ENCODE data around the gene NRG2.

Gene NRG2

DNA sequence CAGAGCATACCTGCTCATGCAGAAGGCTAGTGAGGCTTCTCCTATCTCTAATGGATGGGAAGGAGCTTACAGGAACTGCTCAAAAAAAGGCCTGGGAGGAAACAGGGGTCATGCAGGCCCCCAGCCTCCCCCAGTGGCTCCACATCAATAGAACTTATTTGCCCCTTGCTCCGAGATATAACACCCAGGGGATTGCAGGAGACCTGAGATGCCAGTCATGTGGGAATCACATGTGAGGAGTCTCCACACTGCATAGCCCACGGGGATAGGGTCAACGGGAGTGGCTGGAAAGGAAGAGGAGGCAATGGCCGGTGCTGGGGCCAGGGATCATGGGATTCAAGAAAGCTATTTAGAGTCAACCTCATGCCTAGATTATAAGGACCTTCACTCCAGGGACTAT is 76.2 kb downstream of the NRG2 start:
- FAIRE-seq: no peak

DNA sequence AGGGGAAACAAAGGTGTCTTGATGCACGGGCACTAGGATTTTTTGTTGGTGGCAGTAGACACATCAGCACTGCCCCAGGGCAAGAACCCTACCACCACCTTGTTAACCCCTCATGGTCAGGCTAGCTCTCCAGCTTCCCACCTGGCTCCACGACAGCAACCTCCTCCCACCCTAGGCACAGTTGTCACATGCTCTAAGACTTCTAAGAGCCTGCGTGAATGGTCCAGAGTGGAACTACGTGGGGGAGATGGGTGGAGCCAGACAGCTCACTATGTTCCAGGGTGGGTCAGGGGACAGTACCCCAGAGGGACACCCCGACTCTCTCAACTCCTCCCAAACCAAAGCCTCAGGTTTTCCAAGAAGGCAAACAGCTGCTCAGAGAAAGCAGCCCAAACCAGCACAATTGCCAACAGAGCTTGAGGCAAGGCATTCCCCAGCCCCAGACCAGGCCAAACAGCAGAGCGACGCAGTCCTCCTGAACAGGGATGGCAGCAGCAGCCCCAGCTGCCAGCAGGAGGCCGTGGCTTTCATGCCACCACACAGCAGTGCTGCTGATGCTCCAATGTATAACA is 78.0 kb downstream of the NRG2 start:
- FAIRE-seq: no peak

DNA sequence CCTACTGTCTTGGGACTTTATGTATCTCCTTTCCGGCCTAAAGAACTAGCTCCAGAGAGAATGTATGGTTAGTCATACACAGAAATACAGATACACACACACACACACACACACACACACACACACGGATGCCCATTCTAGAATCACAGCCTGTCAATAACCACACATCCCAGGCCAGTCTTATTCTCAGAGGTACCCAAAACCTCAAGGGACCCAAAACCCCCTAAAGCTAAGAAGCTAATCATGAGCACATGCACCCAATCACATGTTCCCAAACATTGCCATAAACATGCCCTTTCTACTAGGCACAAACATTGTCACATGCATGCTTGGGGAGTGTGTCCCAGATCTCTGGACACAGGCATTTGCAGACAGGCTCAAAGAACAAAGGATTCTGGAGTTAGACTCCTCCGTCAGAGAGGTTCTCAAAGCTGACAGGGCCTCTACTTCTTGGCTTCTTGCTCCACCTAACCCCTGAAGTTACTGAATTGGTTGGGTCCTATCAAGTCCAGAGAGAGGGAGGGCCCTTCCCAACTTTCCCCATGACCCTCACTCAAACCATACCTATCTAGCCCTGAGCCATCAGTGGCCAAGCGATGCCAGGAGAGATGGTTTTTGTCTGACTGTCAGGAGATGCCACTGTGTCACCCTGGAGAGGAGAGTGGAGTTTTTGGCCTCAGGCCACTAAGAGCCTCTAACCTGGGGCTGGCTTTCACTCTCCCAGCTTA is 78.7 kb downstream of the NRG2 start:
- no peak for FAIRE-seq

DNA sequence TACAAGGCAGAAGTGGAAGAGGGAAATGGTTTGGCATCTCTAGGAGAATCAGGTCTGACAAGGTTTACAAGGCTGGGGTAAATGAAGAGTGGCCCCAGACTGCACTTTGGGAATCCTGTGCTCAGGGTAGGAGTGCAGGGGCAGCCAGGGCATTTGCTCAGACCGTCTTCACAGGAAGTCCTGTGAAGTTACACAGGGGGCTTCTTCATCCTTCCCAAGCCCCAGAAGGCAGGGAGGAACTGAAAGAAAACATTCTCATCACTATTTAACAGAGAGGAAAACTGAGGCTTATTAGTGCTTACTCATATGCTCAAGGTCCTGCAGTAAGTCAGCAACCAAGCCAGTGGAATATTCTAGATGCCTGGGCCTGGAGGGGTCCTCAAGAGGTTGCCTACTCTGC is 80.7 kb downstream of the NRG2 start:
- no peak for FAIRE-seq

DNA sequence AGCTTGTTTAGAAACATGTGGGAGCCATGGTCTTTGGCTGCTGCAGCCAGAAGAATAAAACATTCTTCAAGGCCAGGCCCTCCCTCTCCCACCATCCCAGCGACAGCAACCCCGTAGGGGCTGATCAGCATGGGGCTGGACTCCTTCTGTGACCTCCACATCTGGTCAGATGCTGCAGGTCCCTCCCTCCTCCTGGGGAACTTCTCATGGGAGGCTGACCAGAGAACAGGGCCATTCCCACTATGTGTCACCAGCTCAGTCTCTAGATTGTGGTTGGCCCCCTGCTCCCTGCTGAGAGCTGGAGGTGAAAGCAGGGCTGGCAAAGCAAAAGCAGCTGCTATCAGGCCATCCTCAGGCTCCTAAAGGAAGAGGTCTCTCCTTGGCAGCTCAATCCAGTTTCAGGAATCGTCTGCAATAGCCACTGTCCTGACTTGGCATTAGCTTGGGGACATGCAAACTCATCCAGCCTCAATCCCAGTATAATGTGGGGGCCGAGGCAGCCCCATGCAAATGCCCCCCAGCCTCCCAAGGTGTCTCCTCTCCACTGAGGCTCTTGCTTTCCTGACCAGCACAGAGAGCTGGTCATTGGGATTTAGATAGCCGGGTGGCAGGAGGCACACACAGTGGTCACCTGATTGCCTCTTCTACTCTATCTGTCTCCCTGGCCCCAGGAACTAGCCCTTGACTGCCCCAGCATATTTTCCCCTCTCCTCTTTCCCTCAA is 81.5 kb downstream of the NRG2 start:
- peak; percentile 90 for FAIRE-seq

DNA sequence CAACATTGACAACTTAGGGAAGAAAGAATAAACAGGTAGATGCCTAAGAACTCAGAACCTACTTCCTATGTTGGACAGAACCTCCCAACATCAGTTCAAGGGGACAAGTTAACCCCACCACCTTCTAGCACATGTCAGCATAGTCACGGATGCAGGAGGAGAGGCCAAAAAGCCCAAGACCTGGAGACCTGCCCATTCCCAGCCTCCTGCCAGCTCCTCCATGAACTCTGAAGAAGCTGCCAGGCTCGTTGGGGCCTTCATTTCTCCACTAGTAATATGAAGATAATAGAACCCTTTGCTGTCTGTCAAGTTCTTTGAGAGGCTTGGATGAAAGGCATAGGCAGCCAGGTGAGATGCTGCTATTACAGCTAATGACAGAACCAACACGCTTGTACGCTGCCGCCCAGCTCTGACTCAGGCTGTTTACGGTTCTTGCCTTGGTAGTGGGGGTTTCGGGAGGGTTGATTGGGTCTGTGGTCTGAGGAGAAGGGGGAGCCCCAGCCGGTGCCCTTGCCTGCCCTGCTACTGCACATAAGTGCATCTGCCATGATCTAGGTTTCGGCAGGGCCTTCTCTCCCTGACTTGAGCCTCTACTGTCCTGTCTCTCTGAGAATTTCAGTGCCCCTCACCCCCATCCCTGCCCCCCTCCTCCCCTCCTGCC is 82.2 kb downstream of the NRG2 start:
- FAIRE-seq: no peak

DNA sequence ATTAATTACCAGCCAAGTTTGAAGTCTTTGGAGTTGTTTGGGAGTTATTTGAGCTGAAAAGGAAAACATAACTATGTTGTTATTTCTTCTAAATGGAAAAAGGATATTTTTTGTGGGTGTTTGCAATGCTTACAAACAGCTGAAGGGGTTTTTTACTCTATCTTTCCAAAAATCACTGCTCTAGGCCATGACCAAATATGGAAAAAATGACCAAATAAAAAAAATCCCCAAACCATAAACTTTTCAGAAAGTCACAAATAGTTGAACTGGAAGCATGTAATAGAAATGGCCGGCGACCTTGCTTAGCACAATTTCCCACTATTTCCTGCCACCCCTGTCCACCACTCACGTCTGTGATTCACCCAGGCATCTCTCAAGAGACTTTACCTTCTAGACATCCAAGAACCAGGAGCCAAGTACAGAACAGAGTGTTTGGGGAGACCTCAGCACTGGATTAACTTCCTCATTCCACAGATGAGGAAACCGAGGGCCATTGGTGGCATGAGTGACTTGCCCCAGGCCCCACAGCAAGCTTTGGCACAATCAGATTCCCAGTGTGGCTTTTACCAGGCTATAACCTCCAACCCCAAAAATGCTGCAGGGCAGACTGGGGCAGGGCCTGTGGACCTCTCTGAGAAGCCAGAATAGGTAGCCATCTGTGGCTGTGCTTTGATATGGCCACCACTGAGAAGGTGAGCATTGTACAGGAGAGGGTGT is 84.5 kb downstream of the NRG2 start:
- peak; percentile 96 for FAIRE-seq

DNA sequence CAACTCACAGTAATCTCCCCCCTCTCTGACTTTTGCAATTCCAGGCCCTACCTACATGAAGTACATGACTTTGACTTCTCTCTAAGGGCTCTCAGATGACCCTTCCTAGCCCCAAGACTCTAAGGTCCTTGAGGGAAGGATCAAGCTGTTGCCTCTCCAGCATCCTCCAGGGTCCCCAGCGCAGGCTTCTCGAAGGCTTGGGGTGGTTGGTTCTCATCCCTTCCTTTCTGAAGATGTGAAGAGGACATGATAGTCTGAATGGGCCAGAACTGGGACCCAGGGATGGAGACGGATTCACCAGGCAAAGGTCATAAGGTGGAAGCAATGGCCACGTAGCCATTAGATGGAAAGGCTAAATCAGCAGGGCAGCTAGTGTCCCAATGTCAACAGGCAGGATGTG is 86.8 kb downstream of the NRG2 start:
- no peak for FAIRE-seq

DNA sequence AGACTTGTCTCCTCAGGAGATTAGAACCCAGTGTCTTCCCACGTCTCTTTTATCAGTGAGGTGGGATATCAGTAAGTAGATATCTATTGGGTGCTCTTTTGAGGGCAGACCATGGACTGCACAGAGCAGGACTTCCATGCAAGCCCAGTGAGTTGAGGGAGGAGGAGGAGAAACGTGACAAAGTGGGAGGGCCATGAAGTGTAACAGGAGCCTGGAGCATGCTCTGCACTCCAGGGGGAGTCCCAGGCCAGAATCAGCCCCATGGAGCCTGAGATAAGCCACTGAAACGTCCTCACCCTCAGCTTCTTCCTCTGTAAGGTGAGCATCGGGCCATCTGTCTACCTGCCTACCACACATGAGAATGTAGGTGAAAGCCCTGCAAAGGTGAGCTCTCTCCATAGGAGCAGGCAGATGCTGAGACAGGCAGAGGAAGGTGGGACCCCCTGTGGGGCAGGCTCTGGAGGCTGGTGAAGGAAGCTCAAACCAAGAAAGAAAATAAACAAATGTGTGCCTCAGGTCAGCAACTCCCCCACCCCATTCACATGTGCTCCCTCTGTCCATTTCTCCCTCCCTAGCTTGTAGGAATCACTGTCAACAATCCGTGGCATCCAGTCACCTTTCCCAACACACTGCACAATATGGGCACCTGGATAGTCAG is 87.4 kb downstream of the NRG2 start:
- FAIRE-seq: no peak

DNA sequence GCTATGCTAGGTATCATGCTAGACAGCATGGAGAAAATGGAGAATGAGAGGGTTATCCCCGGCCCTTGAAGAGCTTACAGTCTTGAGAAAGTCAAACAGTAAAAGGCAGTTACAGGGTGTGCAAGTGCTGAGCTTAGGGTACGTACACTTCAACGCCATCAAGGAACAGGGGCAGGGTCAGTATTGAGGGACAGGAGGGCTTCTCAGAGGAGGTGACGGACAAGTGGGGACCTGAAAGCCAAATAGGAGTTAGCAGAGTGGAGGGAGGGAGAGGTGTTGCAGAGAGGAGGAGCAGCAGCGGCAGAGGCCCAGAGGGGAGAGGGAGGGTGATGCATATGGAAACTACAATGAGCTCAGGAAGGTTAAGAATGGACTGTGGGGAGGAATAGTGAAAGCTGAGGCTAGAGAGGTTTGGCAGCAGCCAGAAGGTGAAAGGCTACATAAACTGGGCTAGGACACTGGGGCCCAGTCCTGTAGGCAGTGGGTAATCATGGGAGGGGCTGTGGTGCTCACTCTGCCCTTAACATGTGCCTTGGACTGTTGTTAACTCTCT is 88.0 kb downstream of the NRG2 start:
- FAIRE-seq: no peak

DNA sequence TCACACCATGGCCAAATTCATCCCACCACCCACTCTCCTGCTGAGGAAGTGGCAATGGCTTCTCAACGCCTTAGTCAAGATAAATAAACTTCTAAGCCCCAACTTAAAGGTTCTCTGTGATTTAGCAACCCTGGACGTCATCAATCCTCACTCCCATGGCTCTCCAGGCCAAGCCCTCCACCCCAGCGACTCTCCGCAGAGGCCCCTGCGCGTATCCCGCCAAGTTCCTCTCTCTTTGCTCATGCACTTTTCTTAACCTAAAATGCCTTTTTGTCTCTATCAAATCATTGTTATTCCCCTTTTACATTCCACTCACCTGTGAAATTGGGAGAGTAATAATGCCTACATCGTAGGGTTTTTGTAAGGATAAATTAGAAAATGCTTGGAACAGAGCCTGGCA is 88.6 kb downstream of the NRG2 start:
- FAIRE-seq: no peak

DNA sequence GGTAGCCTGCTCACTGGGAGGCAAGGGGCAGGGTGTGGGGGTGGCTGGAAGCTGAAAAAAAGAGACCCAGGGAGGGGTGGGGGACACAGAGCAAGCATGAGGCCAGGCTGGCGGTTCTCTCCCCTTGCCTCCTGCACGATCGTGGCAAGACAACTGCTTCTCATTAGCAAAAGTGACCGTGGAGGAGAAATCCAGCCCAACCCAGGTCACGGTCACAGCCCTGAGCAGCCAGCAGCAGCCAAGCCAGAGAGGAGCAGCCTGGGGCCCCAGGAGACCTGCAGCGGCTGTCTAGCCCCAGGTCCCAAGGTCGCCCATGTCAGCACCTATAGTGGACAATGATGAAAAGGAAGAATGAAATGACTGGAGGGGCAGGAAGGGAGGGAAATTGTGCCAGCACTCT is 89.1 kb downstream of the NRG2 start:
- no peak for FAIRE-seq

DNA sequence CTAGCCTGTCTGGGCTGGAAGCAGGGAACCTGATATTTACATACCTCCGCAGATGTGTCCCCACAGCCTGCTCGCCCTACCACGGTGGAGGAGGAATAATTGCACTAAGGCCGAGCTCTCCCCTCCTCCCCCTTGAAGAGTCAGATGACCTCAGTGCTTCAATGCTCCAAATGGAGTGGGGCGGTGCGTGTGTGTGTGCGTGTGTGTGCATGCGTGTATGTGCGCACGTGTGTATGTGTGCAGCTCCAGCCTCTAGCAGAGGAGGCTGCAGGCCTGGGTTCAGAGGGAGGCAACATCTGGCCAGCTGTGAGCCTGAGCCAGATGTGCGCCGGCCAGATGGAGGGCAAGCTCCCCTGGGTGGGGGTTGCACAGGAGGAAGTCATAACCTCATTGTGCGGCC is 90.5 kb downstream of the NRG2 start:
- FAIRE-seq: peak; percentile 75

DNA sequence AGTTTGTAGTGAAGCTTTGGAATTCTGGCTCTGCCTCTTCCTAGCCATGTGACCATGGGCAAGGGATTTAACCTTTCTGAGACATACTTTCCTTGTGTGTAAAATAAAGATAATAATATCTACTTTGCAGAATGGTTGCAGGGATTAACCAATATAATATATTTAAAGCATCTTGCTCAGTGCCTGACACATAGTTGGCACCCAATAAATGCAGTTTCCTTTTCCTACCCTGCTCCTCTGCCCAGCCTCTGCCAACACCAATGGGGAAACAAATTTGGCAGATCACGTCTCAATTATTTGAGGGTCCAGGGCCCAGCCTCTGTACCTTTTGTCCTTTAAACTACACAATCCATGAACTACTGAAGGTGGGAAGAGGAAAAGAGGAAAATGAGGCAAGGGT is 91.1 kb downstream of the NRG2 start:
- FAIRE-seq: no peak

DNA sequence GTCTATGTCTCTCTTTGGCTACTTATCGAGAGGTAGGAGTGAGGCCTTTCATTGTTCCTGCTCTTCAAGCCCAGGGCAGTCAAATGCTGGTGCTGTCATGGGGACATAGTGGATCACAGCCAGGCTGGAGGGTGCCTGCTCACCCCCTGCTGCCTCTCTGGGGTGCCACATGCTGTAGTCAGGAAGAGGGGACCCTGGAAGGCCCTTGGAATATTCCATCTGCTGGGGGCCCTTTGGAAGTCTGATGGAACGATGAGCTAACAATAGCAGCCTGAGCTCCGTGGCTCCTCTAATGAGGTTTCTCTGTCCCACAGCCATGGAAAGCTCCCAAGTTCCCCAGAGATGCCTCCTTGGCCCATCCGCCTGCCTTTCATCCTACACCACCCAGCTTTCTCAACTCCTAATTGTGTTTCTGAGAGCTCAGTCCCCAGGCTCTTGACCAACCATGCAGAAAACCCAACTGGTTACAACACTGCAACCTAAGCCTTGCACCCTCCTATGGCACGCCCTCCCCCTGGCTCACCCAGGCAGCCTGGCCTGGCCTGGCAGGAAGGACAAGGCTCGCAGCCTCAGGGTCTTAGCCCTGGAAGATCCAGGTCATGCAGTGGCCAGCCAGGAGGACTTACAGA is 91.7 kb downstream of the NRG2 start:
- no peak for FAIRE-seq

DNA sequence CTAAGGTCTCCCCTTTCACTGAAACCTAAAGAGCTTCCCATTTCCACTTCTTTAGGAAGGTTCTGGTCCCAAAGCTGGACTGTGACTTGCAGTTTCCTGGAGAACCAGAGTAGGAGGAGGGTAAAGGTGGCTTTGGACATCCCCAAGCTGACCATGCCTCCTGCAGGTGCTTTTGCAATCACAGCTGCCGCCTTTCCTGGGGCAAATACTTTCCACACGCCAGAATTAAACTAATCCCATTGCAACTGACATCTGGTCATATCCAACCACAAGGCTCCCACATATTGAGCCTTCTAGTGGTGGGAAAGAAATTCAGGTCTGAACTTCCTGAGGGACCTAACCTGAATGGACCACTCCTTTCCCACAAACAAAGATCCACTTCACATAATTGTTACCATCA is 92.7 kb downstream of the NRG2 start:
- FAIRE-seq: no peak

DNA sequence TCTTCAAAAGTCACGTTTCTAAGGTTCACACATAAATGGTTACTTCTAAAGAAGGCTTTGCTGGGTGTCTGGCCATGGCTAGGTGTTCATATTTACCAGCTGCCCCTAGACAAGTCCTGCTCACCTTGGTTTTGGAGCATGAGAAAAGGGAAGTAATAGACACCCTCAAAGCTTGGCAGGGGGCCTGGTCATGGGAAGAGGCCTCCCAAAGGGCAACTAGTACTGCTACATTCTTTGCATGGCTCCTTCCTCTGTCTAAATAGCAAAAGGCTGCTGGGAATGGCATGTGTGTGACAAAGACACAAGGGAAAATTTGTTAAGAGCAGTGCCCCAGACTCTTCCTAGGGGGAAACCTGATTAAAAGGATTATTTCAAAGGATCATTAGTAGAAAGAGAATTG is 93.4 kb downstream of the NRG2 start:
- no peak for FAIRE-seq

DNA sequence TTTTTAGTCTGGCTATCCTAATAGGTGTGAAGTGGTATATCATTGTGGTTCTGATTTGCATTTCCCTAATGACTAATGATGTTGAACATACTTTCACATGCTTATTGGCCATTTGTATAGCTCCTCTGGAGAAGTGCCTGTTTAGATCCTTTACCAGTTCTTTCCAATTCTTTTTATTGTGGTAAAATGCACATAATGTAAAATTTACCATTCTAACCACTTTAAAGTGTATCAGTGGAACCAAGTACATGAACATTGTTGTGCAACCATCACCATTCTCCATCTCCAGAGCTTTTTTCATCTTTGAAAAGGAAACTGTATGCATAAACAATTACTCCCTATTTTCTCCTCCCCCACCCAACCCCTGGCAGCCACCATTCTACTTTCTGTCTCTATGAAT is 95.4 kb downstream of the NRG2 start:
- no peak for FAIRE-seq

DNA sequence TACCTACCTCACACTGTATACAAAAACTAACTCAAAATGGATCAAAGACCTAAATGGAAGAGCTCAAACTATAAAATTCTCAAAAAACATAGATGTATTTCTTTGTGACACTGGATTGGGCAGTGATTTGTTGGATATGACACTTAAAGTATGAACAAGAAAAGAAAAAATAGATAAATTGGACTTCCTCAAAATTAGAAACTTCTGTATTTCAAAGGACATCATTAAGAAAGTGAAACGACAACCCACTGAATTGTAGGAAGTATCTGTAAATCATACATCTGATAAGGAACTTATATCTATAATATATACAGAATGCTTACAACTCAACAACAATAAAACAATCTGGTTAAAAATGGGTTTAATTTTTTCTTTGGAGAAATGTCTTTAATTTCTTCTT is 96.7 kb downstream of the NRG2 start:
- FAIRE-seq: peak; percentile 41

DNA sequence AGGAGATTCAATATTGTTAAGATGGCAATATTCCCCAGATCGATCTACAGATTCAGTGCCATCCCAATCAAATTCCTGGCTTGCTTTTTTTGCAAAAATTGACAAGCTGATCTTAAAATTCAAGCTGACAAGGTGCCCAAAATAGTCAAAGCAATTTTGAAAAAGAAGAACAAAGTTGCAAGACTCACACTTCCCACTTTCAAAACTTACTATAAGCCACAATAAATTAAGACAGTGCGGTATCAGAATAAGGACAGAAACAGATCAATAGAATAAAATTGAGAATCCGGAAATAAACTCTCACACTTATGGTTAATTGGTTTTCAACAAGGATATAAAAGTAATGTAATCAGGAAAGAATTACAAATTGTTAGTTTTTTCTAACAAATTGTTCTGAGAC is 97.1 kb downstream of the NRG2 start:
- FAIRE-seq: no peak

DNA sequence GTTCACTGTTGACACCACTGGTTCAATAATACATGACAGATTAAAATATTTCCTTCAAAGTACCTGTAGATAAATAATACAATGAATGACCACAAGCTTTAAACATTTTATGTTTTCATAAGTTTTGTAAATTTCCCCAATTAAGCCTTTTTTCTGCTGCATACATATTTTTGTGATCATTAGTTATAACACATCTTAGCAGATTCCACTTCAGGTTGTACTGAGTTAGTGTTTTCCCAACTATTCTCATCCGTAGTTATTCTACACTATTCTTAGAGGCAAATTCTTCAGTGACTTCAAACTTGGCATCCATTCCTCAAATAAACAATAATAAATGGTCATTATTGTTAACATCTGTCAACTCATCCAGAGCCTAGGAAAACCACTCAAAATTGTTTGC is 100.9 kb downstream of the NRG2 start:
- FAIRE-seq: no peak

DNA sequence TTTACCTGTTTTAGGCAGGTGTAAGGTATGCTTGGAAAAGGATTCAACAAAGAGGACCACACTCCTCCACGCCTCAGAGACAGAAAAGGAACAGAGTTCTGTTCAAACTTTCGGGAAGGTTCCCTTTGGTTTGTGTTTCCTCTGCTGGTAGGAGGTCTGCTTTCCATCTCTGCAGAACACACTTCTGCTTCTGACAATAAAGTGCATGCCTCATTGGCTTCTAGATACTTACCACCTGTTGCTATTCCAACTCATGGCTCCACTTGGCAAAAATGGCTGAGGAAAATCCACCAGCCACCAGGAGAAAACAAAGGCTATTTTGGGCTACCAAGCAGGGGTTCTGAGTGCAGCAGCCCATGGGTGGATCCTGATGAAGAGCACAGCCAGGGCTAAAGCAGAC is 112.7 kb downstream of the NRG2 start:
- FAIRE-seq: no peak
